Parathyroid adenoma (tissue), 2 donors: ENCODE measurements around the gene FUBP3.

ENCODE experiments used
- H2AFZ ChIP-seq: fragments of 300-600 bp; sonication (generic); one replicate; pipeline ENCODE4 v1.7.0; 2017; ENCODE audit warnings: antibody characterized with exemption, mild to moderate bottlenecking
- H3K27ac ChIP-seq: fragments of 300-600 bp; sonication (generic); one replicate; pipeline ENCODE4 v1.7.0; 2017
- H3K27me3 ChIP-seq: fragments of 300-600 bp; sonication (generic); one replicate; pipeline ENCODE4 v1.7.0; 2017; ENCODE audit warnings: low read length; ENCODE audit not compliant: control insufficient read depth, insufficient read depth
- H3K36me3 ChIP-seq: fragments of 300-600 bp; sonication (generic); one replicate; pipeline ENCODE4 v1.7.0; 2017; ENCODE audit warnings: low read length; ENCODE audit not compliant: control insufficient read depth, insufficient read depth
- H3K4me1 ChIP-seq: fragments of 300-600 bp; sonication (generic); one replicate; pipeline ENCODE4 v1.7.0; 2017; ENCODE audit warnings: control low read depth
- H3K4me2 ChIP-seq: fragments of 300-600 bp; sonication (generic); one replicate; pipeline ENCODE4 v1.7.0; 2017; ENCODE audit warnings: low read length
- H3K4me3 ChIP-seq: fragments of 300-600 bp; sonication (generic); one replicate; pipeline ENCODE4 v1.7.0; 2017; ENCODE audit warnings: low read depth, low read length
- H3K79me2 ChIP-seq: fragments of 300-600 bp; sonication (generic); one replicate; pipeline ENCODE4 v1.7.0; 2017; ENCODE audit warnings: control low read depth
- H3K9ac ChIP-seq: fragments of 300-600 bp; sonication (generic); one replicate; pipeline ENCODE4 v1.7.0; 2017; ENCODE audit warnings: mild to moderate bottlenecking
- H3K9me3 ChIP-seq: fragments of 300-600 bp; sonication (generic); one replicate; pipeline ENCODE4 v1.7.0; 2017; ENCODE audit warnings: low read length; ENCODE audit not compliant: control insufficient read depth
- CTCF ChIP-seq: fragments of 300-600 bp; sonication (generic); IDR thresholded peaks from one replicate; pipeline ENCODE4 v1.7.0; 2017; ENCODE audit warnings: antibody characterized with exemption, mild to moderate bottlenecking
- donor health status: primary hyperparathyroidism.

FUBP3 gene

DNA sequence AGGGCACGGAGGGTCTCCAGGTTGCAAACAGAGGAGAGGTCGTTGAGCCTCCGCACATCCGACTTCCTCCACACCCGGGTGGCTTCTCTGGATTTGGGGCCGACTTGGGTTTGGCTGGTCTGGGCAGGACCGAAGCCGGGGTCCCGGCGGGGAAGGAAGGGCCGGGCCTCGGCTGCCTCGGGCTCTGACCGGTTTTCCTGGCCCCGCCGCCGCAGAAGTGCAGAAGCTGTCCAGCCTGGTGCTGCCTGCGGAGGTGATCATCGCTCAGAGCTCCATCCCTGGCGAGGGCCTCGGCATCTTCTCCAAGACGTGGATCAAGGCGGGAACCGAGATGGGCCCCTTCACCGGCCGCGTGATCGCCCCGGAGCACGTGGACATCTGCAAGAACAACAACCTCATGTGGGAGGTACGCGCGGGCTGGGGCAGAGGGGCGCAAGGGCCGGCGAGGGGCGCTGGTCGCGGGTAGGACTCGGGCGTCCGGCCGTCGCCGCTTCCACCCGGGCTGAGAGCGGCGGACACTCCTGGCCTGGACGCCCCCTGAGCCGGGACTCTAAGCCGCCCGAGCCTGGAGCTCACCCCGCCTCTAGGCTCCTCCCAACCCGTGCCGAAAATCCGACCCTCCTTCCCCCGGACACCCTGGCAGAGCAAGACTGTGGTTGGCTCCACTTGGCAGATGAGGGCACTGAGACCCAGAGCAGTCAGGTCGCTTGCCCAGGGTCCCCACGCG is 87.2 kb downstream of the FUBP3 start:
- peaks cover 27% of the 10 kb centered on the region for H3K27me3 ChIP-seq
- H3K9ac ChIP-seq, result no peak overlapping the region
- no peak overlapping the region for H3K4me3 ChIP-seq
- no peaks in the 10 kb centered on the region for H3K9me3 ChIP-seq
- no peak overlapping the region for H3K27ac ChIP-seq
- no peak overlapping the region for H3K4me2 ChIP-seq
- no peaks in the 10 kb centered on the region for H3K4me1 ChIP-seq
- no peak for TF ChIP-seq CTCF
- no peaks in the 10 kb centered on the region for H3K36me3 ChIP-seq
- no peak overlapping the region for H2AFZ ChIP-seq
- H3K79me2 ChIP-seq, result no peaks in the 10 kb centered on the region

GRCh38 chr9:130667120-130667435 is 87.7 kb downstream of the FUBP3 start:
- H3K4me3 ChIP-seq, result no peak overlapping the region
- H3K4me2 ChIP-seq, result no peak overlapping the region
- H3K9ac ChIP-seq, result no peak overlapping the region
- H3K79me2 ChIP-seq, result no peaks in the 10 kb centered on the region
- H3K27ac ChIP-seq, result no peak overlapping the region
- no peaks in the 10 kb centered on the region for H3K36me3 ChIP-seq
- no peaks in the 10 kb centered on the region for H3K4me1 ChIP-seq
- no peak for TF ChIP-seq CTCF
- no peaks in the 10 kb centered on the region for H3K9me3 ChIP-seq
- peaks cover 21% of the 10 kb centered on the region for H3K27me3 ChIP-seq
- no peak overlapping the region for H2AFZ ChIP-seq

- Histone ChIP-seq H3K4me3 (no peak overlapping the region), H3K9ac (no peak overlapping the region), H3K27ac (no peak overlapping the region), H3K27me3 (peaks cover 11% of the 10 kb centered on the region), H3K4me2 (no peak overlapping the region), H3K36me3 (no peaks in the 10 kb centered on the region), H2AFZ (no peak overlapping the region), H3K9me3 (no peaks in the 10 kb centered on the region), H3K4me1 (no peaks in the 10 kb centered on the region), H3K79me2 (no peaks in the 10 kb centered on the region)
- TF ChIP-seq CTCF, result no peak
Observed at GRCh38 chr9:130668196-130668595, 88.8 kb downstream of the FUBP3 start.

DNA sequence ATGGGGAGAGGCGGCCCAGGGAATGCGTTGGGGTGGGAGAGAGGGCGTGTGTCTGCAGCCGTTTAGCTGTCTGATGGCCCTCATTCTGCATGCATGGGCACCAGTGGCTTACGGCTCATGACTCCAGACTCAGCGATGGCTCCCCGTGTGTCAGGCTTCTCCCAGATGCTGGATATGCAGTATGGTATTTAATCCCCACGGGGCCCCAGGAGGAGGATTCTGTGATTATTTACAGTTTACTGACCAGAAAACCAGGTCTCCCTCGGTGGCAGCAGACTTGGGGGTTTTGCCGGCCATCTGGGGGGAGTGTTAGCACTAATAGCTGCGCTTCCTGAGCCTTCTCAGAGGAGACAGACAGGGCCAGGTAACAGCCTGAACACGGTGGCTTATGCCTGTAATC is 89.3 kb downstream of the FUBP3 start:
- Histone ChIP-seq H3K9me3 (no peaks in the 10 kb centered on the region), H3K27me3 (peaks cover 6% of the 10 kb centered on the region), H2AFZ (no peak overlapping the region), H3K9ac (no peak overlapping the region), H3K27ac (no peak overlapping the region), H3K4me1 (no peaks in the 10 kb centered on the region), H3K79me2 (no peaks in the 10 kb centered on the region), H3K4me2 (no peak overlapping the region), H3K36me3 (no peaks in the 10 kb centered on the region), H3K4me3 (no peak overlapping the region)
- no peak for TF ChIP-seq CTCF

DNA sequence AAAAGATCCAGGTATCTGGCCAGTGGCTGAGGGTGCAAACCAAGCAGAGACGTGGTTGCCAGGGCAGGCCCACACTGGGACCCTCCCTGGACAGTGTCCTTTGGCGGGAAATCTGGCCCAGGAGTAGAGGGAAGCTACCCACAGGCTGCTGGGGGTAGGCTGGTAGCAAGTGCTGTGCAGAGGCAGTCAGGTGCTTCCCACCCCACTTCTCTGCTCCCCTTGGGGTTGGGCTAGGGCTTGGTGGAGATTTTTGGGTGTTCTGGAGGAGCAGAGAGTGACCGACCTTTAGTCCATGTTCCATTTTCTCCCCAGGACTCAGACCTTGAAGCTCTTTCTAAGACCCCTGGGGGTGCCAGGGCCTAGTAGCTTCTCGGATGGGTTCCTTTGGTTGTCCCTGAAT is 90.6 kb downstream of the FUBP3 start:
- Histone ChIP-seq H3K9ac (no peak overlapping the region), H3K27me3 (no peaks in the 10 kb centered on the region), H2AFZ (no peak overlapping the region), H3K4me2 (no peak overlapping the region), H3K9me3 (no peaks in the 10 kb centered on the region), H3K79me2 (no peaks in the 10 kb centered on the region), H3K4me3 (no peak overlapping the region), H3K36me3 (no peaks in the 10 kb centered on the region), H3K4me1 (no peaks in the 10 kb centered on the region), H3K27ac (no peak overlapping the region)
- TF ChIP-seq CTCF, result no peak
